Lung (tissue), 12 donors: ENCODE measurements around the gene SMG7. TPM values are rescaled to one million over a fixed set of nuclear protein-coding genes. Genes with fewer than 3 reads are reported as not detected.

Experiments used
- ATAC-seq: fragments of 200-7000 bp; cut with Tn5 transposase; one replicate; pipeline ENCODE4 v1.9.1; 2020; ENCODE audit warnings: moderate number of reproducible peaks; ENCODE audit not compliant: insufficient read depth, low FRiP score
- DNase-seq, 3 donors: peaks; one replicate each; pipeline ENCODE4 v3.0.0-alpha.2; 2013 to 2017
- H3K27ac ChIP-seq, 2 donors: one replicate each; pipeline ENCODE4 v1.5.1; 2013; ENCODE audit warnings: mild to moderate bottlenecking in 2 of 2, moderate library complexity in 2 of 2, control low read depth in 1 of 2, inconsistent platforms in 1 of 2, low read depth in 1 of 2, low read length in 1 of 2
- H3K27me3 ChIP-seq, 3 donors: one replicate each; pipeline ENCODE4 v1.5.1; 2013; ENCODE audit warnings: low read length in 2 of 3; ENCODE audit not compliant: control insufficient read depth in 3 of 3, insufficient read depth in 3 of 3
- H3K36me3 ChIP-seq, 4 donors: one replicate each; pipeline ENCODE4 v1.5.1; 2013; ENCODE audit warnings: low read length in 4 of 4, mild to moderate bottlenecking in 1 of 4, moderate library complexity in 1 of 4; ENCODE audit not compliant: control insufficient read depth in 4 of 4, insufficient read depth in 4 of 4
- H3K4me1 ChIP-seq, 5 donors: one replicate each; pipeline ENCODE4 v1.5.1; 2013; ENCODE audit warnings: low read length in 5 of 5, mild to moderate bottlenecking in 2 of 5, moderate library complexity in 1 of 5; ENCODE audit not compliant: control insufficient read depth in 5 of 5, insufficient read depth in 5 of 5
- H3K4me3 ChIP-seq: one replicate; pipeline ENCODE4 v1.5.1; 2013; ENCODE audit warnings: mild to moderate bottlenecking, control low read depth, moderate library complexity
- H3K9ac ChIP-seq, 2 donors: one replicate each; pipeline ENCODE4 v1.5.1; 2013; ENCODE audit warnings: low read length in 2 of 2, control low read depth in 1 of 2; ENCODE audit not compliant: insufficient read depth in 1 of 2
- H3K9me3 ChIP-seq, 4 donors: one replicate each; pipeline ENCODE4 v1.5.1; 2013; ENCODE audit warnings: low read length in 3 of 4, mild to moderate bottlenecking in 1 of 4, moderate library complexity in 1 of 4; ENCODE audit not compliant: control insufficient read depth in 4 of 4, insufficient read depth in 3 of 4
- CTCF ChIP-seq: IDR thresholded peaks from 2 replicates; pipeline ENCODE4 v1.5.1; 2012; ENCODE audit warnings: mild to moderate bottlenecking; ENCODE audit errors: control extremely low read depth, extremely low read depth
- WGBS, 2 donors: extraction: QIAGEN DNeasy Blood & Tissue Kit; methylation state at CpG; one replicate each; pipeline ENCODE4 v1.1.7; 2013; 5-methylcytosine and 5-hydroxymethylcytosine counted together
- polyA plus RNA-seq, 2 donors: library from polyadenylated mRNA; stranded (reverse); fragments of 200-250 nt; gene quantifications; one replicate each; pipeline ENCODE4 v1.2.1, GENCODE V29; 2013
- total RNA-seq, 2 donors: library from RNA; depleted of rRNA in 1 of 2; stranded (reverse); fragments of >200 nt in 1 of 2; gene quantifications; one replicate each; pipeline ENCODE4 v1.2.1, GENCODE V29; 2014 to 2021
- donor health status: control.
- donor health status: control.
- donor health status: Bipolar disorder and iron deficiency.
- donor health status: healthy.
- donor health status: DM: yes; HTN: yes; CAD: no.

Gene SMG7
- total and polyA plus RNA-seq, 4 donors = 17.4 to 86.6 (median 45.6) TPM

DNA sequence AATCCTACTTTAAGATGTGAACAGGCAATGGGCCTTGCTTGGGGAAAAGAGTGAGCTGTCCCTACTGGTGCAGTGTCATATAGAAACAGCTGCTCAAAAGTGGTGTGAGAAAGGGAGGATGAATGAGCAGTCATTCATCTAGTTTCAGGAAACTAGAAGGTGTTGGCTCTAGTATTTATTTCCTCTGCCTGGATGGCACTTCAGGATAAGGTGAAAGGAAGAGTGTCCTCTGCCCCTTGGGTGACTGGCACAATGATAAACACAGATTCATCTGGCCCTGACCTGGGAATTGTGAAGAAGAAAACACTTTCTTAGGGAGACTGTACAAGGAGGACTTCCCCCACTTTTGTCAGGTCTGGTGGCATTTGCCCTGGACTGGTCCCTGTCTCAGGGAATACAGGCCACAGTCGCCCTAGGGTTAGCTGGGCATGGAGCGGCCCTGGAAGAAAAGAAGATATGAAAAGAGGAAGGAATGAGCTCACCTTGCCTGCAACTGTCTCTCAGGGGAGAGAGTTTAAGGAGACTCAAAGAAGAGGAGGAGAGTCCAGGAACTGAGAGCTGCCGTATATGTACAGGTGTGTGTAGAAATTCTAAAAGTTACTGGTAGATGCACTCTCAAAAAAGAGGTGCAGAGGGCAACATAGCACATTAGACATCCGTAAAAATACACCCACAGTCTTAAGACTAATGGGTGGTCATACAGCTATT is 40.3 kb upstream of the SMG7 start:
- Histone ChIP-seq H3K27me3 (no peaks in the 10 kb centered on the region), H3K36me3 (no peaks in the 10 kb centered on the region), H3K9me3 (peaks cover 0 to 3% (median 0%) of the 10 kb centered on the region in 4 donors), H3K4me1 (peaks cover 0 to 3% (median 0%) of the 10 kb centered on the region in 5 donors), H3K4me3 (no peak overlapping the region), H3K9ac (no peak overlapping the region), H3K27ac (no peak overlapping the region)
- ATAC-seq = no peak
- WGBS, 2 donors = 89 to 93% methylated on average over 4 of the region's 4 CpGs
- no peak for DNase-seq
- TF ChIP-seq CTCF = no peak

DNA sequence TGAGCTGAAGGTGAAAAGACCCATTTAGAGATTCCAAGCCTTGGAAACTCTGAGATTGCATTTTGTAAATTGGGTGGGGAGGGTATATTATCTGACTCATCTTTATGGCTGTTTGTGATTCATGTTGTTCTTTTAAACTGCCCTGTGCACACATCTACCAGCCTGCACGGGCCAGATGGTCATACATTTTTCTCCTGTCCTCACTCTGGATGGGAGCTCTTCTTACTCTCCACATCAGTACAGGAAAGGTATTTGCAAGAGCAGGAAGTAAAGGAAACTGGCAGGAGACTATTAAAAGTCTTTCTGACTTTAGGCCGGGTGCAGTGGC is 39.8 kb upstream of the SMG7 start:
- Histone ChIP-seq H3K4me3 (no peak overlapping the region), H3K36me3 (no peaks in the 10 kb centered on the region), H3K27me3 (no peaks in the 10 kb centered on the region), H3K4me1 (peaks cover 0 to 3% (median 0%) of the 10 kb centered on the region in 5 donors), H3K9me3 (peaks cover 0 to 3% (median 0%) of the 10 kb centered on the region in 4 donors), H3K9ac (no peak overlapping the region), H3K27ac (no peak overlapping the region)
- DNase-seq (no peak), ATAC-seq (no peak)
- no peak for TF ChIP-seq CTCF
- 67 to 72% methylated on average over 2 of the region's 2 CpGs for WGBS, 2 donors

GRCh38 chr1:183433703-183434102 is 38.6 kb upstream of the SMG7 start:
- no peak for ATAC-seq
- no peak for DNase-seq
- WGBS, 2 donors = 19 to 52% methylated on average over 1 of the region's 1 CpG
- Histone ChIP-seq H3K27ac (no peak overlapping the region), H3K9ac (no peak overlapping the region), H3K9me3 (peaks cover 0 to 3% (median 0%) of the 10 kb centered on the region in 4 donors), H3K4me1 (peaks cover 0 to 3% (median 0%) of the 10 kb centered on the region in 5 donors), H3K4me3 (no peak overlapping the region), H3K36me3 (no peaks in the 10 kb centered on the region), H3K27me3 (no peaks in the 10 kb centered on the region)
- no peak for TF ChIP-seq CTCF

GRCh38 chr1:183435497-183435896 is 36.8 kb upstream of the SMG7 start:
- no peak for TF ChIP-seq CTCF
- Histone ChIP-seq H3K9ac (no peak overlapping the region), H3K27me3 (no peaks in the 10 kb centered on the region), H3K9me3 (no peaks in the 10 kb centered on the region), H3K4me3 (no peak overlapping the region), H3K27ac (no peak overlapping the region), H3K4me1 (peaks cover 0 to 3% (median 0%) of the 10 kb centered on the region in 5 donors), H3K36me3 (no peaks in the 10 kb centered on the region)
- 84 to 89% methylated on average over 2 of the region's 2 CpGs for WGBS, 2 donors
- ATAC-seq = no peak
- DNase-seq = no peak
